Central memory CD8-positive, alpha-beta T cell (primary cell): Measurements from ENCODE around the gene SRGAP2B.
"Not testable (repeated sequence)": the region's sequence is repeated elsewhere in the genome, so short reads cannot be mapped to it uniquely, and the experiment has no call there.

Source experiments
- ATAC-seq: fragments of 150-1000 bp; cut with Tn5 transposase; replicated peaks from 2 replicates; pipeline ENCODE4 v1.10.0; 2022; ENCODE audit warnings: mild to moderate bottlenecking, moderate FRiP score, moderate number of reproducible peaks; ENCODE audit not compliant: poor library complexity, severe bottlenecking; ENCODE audit errors: extremely low read depth
- DNase-seq, 2 donors: peaks; one replicate each; pipeline ENCODE4 v3.0.0; 2021; ENCODE audit warnings: low spot score in 2 of 2
- H3K27ac Mint-ChIP-seq: one replicate; pipeline ENCODE4 v1.8.0; 2022; ENCODE audit warnings: low read depth, mild to moderate bottlenecking, moderate library complexity, mixed read lengths
- H3K27me3 Mint-ChIP-seq: one replicate; pipeline ENCODE4 v1.8.0; 2022; ENCODE audit warnings: mixed read lengths
- H3K36me3 Mint-ChIP-seq: one replicate; pipeline ENCODE4 v1.8.0; 2022; ENCODE audit warnings: mild to moderate bottlenecking, moderate library complexity, mixed read lengths; ENCODE audit not compliant: insufficient read depth
- H3K4me1 Mint-ChIP-seq: one replicate; pipeline ENCODE4 v1.8.0; 2022; ENCODE audit warnings: mixed read lengths
- H3K4me3 Mint-ChIP-seq: one replicate; pipeline ENCODE4 v1.8.0; 2022; ENCODE audit warnings: mild to moderate bottlenecking, moderate library complexity, mixed read lengths
- H3K9me3 Mint-ChIP-seq: one replicate; pipeline ENCODE4 v1.8.0; 2022; ENCODE audit warnings: mixed read lengths

SRGAP2B gene

DNA sequence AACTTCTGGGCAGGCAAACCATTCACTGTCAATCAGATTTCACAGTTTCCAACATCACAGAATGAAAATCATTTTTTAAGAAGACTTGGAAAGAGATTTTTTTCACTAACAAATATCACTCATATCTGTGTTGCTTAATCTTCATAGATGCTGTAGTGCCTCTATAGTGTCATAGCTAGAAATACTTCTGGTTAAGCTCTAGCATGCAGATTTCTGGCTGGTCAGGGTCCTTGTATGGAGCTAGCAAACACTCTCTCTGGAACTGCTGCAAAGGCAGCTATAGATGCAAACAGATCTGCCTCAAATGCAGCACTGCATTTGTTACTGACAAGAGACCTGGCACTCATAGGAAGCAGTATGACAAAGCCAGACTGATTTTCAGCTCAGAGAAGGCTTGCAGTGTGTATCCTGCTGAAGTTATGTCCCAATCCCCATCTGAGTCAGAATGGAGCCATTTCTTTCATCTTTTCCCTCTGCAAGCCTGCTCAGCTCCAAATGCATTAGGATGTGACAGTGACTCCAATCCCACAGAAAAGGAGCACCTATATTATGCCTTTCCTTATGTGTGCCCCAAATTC, 99.2 kb downstream of the SRGAP2B start:
- ATAC-seq, H3K27me3 Mint-ChIP-seq, H3K36me3 Mint-ChIP-seq, H3K9me3 Mint-ChIP-seq, DNase-seq, H3K4me3 Mint-ChIP-seq, H3K4me1 Mint-ChIP-seq, H3K27ac Mint-ChIP-seq: not testable (repeated sequence)

DNA sequence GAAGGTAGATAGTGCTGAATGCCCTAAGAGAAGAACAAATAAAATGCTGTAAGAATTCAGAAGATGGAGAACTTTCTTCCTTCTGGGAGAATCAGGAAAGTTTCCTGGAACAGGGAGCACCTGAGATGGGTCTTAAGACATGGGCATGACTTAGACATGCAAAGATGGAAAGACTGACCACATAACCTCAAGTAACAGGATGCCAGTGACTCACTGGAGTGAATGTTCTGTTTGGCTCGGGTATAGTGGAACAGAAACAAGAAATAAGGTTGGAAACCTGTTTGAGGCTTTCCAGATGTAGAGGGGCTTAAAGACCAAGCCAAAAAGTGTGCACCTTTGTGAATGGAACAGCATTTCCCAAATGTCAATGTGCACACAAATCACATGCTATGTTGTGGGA, 102.2 kb downstream of the SRGAP2B start:
- not testable (repeated sequence) for DNase-seq, H3K27me3 Mint-ChIP-seq, H3K4me3 Mint-ChIP-seq, H3K4me1 Mint-ChIP-seq, H3K27ac Mint-ChIP-seq, H3K9me3 Mint-ChIP-seq, ATAC-seq, H3K36me3 Mint-ChIP-seq

DNA sequence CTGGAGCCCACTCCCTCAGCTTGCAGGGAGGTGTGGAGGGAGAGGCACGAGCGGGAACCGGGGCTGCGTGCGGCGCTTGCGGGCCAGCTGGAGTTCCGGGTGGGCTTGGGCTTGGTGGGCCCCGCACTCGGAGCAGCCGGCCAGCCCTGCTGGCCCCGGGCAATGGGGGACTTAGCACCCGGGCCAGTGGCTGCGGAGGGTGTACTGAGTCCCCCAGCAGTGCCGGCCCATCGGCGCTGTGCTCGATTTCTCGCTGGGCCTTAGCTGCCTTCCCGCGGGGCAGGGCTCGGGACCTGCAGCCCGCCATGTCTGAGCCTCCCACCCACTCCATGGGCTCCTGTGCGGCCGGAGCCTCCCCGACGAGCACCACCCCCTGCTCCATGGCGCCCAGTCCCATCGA, 104.5 kb downstream of the SRGAP2B start:
- H3K9me3 Mint-ChIP-seq, DNase-seq, H3K27ac Mint-ChIP-seq, H3K36me3 Mint-ChIP-seq, H3K27me3 Mint-ChIP-seq, H3K4me1 Mint-ChIP-seq, H3K4me3 Mint-ChIP-seq, ATAC-seq: not testable (repeated sequence)

DNA sequence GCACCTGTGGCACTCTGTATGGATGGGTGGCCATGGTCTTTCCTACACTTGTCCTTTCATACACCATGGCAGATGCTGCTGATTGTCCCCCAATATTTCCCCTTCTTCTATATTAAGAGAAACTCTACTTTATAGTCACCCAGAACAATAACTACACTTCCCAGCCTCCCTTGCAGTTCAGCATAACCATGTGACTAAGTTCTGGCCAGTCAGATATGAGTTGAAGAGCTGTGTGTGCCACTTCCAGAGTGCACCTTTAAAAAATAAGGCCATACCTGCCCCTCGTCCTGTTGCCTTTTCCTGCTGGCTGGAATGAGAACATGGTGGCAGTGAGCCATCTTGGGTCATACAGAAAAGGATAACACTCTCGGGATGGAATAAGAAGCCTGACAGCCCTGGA, 108.0 kb downstream of the SRGAP2B start:
- H3K27ac Mint-ChIP-seq, H3K4me3 Mint-ChIP-seq, H3K9me3 Mint-ChIP-seq, DNase-seq, H3K27me3 Mint-ChIP-seq, H3K4me1 Mint-ChIP-seq, H3K36me3 Mint-ChIP-seq, ATAC-seq: not testable (repeated sequence)

DNA sequence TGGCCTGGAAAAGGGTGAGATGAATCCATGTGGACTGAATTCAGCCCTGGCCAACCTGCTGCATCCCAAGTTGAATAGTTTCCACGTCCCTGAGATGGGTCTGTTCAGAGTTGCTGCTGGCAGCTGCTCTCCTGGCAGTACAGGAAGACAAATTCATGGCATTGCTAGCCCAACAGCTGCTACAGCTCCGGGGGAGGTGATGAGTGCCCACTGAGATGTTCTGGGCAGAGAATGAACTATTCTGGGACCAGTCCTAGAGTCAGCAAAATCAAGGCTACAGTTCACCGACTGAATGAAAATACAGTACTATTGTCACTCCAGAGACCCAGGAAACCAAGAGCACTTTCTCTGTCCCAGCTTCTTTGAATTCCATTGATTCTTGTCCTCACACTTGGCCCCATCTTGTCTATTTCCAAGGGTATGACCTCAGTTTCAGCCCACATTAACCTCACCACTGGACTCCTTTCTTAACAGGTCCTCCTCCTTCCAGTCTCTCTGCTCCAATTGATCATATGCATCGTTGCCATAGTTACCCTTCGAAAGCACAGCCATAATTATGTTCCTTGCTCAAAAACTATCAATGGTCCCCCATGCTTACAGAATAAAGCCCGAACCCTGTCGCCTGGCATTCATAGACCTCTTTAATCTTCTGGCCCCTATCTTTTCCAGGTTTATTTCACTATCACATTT, 108.8 kb downstream of the SRGAP2B start:
- not testable (repeated sequence) for ATAC-seq, H3K36me3 Mint-ChIP-seq

DNA sequence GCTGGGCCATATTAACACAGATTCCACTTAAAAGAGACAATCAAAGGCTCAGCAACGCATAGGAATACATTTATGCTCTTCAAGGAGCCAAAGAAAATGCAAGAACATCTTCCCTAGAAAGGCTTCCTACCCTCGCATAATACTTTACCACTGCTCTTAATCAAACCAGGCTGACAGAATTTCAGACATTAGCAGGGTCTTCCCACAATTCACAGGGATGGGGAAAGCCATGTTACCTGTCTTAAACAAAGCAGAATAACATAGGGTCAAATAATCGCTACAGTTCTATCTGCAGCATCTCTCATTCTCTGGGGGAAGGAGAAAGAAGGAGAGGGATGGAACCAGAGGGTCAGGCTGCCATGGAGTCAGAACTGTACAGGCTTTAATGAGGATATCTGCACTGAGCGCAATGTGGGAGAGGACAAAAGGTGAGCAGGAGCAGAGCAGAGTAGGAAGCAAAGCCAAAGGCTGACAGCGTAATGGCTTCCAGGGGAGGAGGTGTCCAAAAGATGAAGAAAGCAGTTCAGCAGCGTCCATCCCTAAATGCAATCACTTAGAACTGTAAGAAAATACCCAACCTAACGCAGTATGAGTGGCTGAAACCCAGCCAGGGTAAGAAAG, 109.5 kb downstream of the SRGAP2B start:
- not testable (repeated sequence) for H3K36me3 Mint-ChIP-seq, H3K4me3 Mint-ChIP-seq, H3K27me3 Mint-ChIP-seq, H3K4me1 Mint-ChIP-seq, ATAC-seq, H3K27ac Mint-ChIP-seq, H3K9me3 Mint-ChIP-seq, DNase-seq

More for the DNA sequence above, 108.8 kb downstream of the SRGAP2B start:
- H3K4me1 Mint-ChIP-seq, DNase-seq, H3K9me3 Mint-ChIP-seq, H3K27ac Mint-ChIP-seq, H3K4me3 Mint-ChIP-seq, H3K27me3 Mint-ChIP-seq: not testable (repeated sequence)

DNA sequence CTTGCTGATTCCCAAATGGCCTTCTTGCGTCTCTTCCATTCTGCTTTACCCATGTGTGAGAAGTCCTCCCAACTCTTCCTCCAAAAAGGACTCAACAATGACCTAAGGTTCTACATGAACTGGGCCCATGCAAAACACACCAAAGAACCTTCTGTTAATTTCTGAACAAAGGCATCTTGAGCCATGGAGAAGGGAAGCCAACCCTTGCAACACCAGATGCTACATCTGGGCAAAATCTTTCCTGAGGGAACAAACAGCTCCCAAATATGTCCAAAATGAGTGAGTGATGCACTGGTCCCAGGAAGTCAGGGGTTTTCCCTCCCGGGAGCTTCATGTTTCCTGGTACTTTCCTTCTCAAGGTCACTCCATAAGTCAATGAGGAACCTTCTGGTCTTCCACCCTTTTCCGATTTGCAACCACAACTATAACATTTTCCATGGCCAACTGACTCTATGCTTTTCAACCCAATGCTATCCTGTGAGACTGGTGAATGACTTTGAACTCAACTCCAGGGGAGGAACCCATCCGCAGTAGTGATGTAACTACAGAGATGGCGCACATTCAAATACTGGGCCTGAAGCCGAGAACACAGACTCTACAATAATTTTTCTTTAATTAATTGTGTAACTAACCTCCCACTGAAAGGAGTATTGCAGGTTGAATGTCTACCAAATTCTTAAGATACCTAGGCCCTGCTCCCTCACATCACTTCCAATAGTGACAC, 112.2 kb downstream of the SRGAP2B start:
- not testable (repeated sequence) for H3K9me3 Mint-ChIP-seq, H3K4me1 Mint-ChIP-seq, DNase-seq, H3K36me3 Mint-ChIP-seq, H3K27ac Mint-ChIP-seq, H3K27me3 Mint-ChIP-seq, H3K4me3 Mint-ChIP-seq, ATAC-seq

DNA sequence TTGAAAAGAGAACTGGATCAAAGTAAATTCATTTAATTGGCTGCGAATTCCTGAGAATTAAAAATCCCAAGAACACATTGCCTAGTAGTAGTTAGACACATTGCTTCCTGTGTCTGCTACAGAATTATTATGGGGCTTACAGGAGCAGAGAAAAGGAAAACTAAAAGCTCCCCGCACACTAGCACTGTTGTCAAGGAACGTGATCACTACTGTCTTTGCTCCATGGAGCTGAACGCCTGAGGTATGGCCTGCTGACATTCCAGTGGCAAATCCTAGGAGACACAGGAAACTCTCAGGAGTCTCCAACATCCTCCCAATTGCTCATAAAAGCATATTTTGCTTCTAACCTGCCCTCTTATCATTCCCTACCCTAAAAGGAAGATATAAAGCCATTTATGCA, 114.0 kb downstream of the SRGAP2B start:
- not testable (repeated sequence) for H3K27ac Mint-ChIP-seq, H3K27me3 Mint-ChIP-seq, H3K4me3 Mint-ChIP-seq, ATAC-seq, DNase-seq, H3K4me1 Mint-ChIP-seq, H3K9me3 Mint-ChIP-seq, H3K36me3 Mint-ChIP-seq

DNA sequence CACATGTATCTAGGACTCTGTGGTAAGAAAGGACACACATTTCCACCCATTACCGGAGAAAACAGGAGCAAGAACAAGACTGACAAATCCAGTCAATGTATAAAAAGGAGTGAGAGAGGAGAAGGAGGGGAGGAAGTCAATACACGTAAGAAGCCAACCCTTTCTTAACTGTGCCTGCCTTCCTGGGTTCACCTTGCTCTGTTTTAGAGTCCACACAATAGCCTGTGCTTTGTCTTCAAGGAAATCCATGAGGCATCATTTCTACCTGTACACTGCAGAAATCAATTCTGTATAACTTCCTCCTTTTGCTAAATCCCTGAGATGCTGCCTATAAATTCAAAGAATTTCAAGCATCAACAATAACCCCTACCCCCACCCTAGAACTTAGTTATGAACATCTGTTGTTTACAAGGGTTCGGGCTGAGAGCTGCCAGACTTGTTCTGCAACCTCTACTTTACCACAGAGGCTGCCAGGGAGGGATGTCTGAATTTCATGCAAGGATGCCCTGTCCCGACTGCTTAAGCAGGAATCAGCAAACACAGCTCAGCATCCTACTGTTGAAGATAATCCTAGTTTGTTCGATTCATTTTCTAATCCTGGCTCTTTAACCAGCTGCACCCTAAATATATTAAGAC, 115.0 kb downstream of the SRGAP2B start:
- not testable (repeated sequence) for H3K4me3 Mint-ChIP-seq, H3K9me3 Mint-ChIP-seq, H3K27me3 Mint-ChIP-seq, H3K4me1 Mint-ChIP-seq, H3K27ac Mint-ChIP-seq, DNase-seq, ATAC-seq, H3K36me3 Mint-ChIP-seq

DNA sequence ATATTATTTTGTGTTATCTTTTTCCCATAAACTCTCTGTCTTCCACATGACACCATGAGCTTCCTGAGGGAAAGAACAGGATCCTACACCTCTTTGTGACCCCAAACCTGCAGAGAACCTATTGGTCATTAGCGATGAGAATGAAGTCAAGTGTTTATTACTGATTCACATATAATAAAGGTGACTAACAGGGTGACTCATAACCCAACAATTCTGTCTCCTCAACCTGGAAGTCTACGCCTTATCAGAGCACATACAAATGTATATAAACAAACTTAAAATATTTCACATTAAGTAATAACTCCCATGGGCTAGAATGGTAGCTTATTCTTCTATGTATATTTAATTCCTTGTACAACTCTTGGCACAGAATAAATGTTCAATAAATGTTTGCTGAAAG, 117.3 kb downstream of the SRGAP2B start:
- H3K9me3 Mint-ChIP-seq, H3K4me1 Mint-ChIP-seq, DNase-seq, H3K36me3 Mint-ChIP-seq, H3K27ac Mint-ChIP-seq, H3K27me3 Mint-ChIP-seq, H3K4me3 Mint-ChIP-seq, ATAC-seq: not testable (repeated sequence)

DNA sequence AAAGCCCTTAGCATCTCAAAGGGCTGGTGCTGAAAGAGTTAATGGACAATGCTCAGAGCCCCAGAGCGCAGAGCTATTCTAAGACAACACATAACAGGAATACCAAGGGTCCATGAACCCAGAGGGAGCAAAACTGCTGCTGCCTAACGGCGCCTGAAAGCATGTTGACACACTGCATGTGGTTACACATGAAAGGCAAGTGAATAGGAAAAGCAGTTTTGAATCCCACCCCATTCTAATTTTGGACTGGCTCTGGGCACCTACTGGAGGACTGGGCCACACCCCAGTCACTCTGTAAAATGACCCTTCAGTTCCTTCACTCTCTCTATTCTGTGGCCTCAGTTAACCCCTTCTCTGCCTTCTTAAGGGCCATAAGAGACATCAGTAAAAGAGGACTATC, 123.2 kb downstream of the SRGAP2B start:
- not testable (repeated sequence) for H3K9me3 Mint-ChIP-seq, H3K27me3 Mint-ChIP-seq, H3K4me1 Mint-ChIP-seq, H3K27ac Mint-ChIP-seq, H3K4me3 Mint-ChIP-seq, ATAC-seq, DNase-seq, H3K36me3 Mint-ChIP-seq

DNA sequence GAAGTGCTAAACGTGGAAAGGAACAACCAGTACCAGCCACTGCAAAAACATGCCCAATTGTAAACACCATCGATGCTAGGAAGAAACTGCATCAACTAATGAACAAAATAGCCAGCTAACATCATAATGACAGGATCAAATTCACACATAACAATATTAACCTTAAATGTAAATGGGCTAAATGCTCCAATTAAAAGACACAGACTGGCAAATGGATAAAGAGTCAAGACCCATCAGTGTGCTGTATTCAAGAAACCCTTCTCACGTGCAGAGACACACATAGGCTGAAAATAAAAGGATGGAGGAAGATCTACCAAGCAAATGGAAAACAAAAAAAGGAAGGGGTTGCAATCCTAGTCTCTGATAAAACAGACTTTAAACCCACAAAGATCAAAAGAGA, 128.6 kb downstream of the SRGAP2B start:
- H3K27me3 Mint-ChIP-seq, DNase-seq, H3K27ac Mint-ChIP-seq, H3K9me3 Mint-ChIP-seq, H3K4me3 Mint-ChIP-seq, ATAC-seq, H3K36me3 Mint-ChIP-seq, H3K4me1 Mint-ChIP-seq: not testable (repeated sequence)
